ENCODE data around the gene EID2B. TPM values are rescaled to one million over a fixed set of nuclear protein-coding genes. Genes with fewer than 3 reads are reported as not detected.

The EID2B gene
- polyA plus RNA-seq, 3 donors, result 1.2 to 2.6 (median 2.4) TPM

GRCh38 chr19:39550197-39550596 lies 17.5 kb upstream of the EID2B start:
- peaks cover 5 to 16% (median 6%) of the 10 kb centered on the region in 3 donors for H3K27me3 Mint-ChIP-seq (ENCODE audit: low read depth in 3 of 3)
- whole genome bisulfite sequencing (ENCODE audit: insufficient coverage), result 94% methylated on average over 3 of the region's 5 CpGs

GRCh38 chr19:39546599-39546998 lies 13.9 kb upstream of the EID2B start:
- Histone ChIP-seq H3K27ac (ENCODE audit: low read depth in 1 of 2, low read length in 2 of 2) (no peak overlapping the region), H3K27me3 (ENCODE audit: control insufficient read depth in 2 of 2, insufficient read depth in 2 of 2, low read length in 2 of 2) (no peaks in the 10 kb centered on the region), H3K9me3 (replicated peaks in 1 of 2; ENCODE audit: control insufficient read depth in 1 of 2, insufficient read depth in 1 of 2, low read length in 2 of 2) (no peaks in the 10 kb centered on the region), H3K36me3 (replicated peaks in 1 of 2; ENCODE audit: control insufficient read depth in 1 of 2, insufficient read depth in 2 of 2, low read length in 2 of 2) (no peaks in the 10 kb centered on the region), H4K20me1 (ENCODE audit: insufficient read depth, low read length) (no peaks in the 10 kb centered on the region), H3K4me1 (ENCODE audit: control insufficient read depth in 1 of 2, insufficient read depth in 2 of 2, low read length in 2 of 2) (peaks cover 2 to 4% of the 10 kb centered on the region in 2 donors), H3K9ac (ENCODE audit: insufficient read depth, low read length, poor library complexity, severe bottlenecking) (no peak overlapping the region), H2AFZ (ENCODE audit: insufficient read depth, low read depth, low read length, poor library complexity, severe bottlenecking) (no peak overlapping the region), H3K4me2 (replicated peaks; ENCODE audit: extremely low read depth, low read length, poor library complexity, severe bottlenecking) (no peak overlapping the region), H3K79me2 (ENCODE audit: insufficient read depth, low read length) (no peaks in the 10 kb centered on the region), H3K4me3 (replicated peaks in 1 of 3; ENCODE audit: low read depth in 2 of 3, low read length in 3 of 3) (no peak overlapping the region)
- Mint-ChIP-seq H3K27me3 (ENCODE audit: low read depth in 3 of 3) (peaks cover 5 to 23% (median 17%) of the 10 kb centered on the region in 3 donors), H3K36me3 (no peaks in the 10 kb centered on the region), H3K4me3 (no peak overlapping the region), H3K9me3 (no peaks in the 10 kb centered on the region), H3K4me1 (peaks cover 4% of the 10 kb centered on the region), H3K27ac (peak overlapping the region in 1 of 7 donors; percentile 1)
- no peak for DNase-seq
- TF ChIP-seq, protein P1, sequence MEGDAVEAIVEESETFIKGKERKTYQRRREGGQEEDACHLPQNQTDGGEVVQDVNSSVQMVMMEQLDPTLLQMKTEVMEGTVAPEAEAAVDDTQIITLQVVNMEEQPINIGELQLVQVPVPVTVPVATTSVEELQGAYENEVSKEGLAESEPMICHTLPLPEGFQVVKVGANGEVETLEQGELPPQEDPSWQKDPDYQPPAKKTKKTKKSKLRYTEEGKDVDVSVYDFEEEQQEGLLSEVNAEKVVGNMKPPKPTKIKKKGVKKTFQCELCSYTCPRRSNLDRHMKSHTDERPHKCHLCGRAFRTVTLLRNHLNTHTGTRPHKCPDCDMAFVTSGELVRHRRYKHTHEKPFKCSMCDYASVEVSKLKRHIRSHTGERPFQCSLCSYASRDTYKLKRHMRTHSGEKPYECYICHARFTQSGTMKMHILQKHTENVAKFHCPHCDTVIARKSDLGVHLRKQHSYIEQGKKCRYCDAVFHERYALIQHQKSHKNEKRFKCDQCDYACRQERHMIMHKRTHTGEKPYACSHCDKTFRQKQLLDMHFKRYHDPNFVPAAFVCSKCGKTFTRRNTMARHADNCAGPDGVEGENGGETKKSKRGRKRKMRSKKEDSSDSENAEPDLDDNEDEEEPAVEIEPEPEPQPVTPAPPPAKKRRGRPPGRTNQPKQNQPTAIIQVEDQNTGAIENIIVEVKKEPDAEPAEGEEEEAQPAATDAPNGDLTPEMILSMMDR (IDR thresholded peaks at IDR 0.05), result no peak
- 82% methylated on average over 6 of the region's 8 CpGs for WGBS (ENCODE audit: insufficient coverage)
- intact Hi-C loops (cut with micrococcal nuclease), result no loop called here

More at GRCh38 chr19:39550197-39550596, 17.5 kb upstream of the EID2B start:
- Histone ChIP-seq H3K4me2 (replicated peaks; ENCODE audit: extremely low read depth, low read length, poor library complexity, severe bottlenecking) (no peak overlapping the region), H2AFZ (ENCODE audit: insufficient read depth, low read depth, low read length, poor library complexity, severe bottlenecking) (no peak overlapping the region), H3K4me1 (ENCODE audit: control insufficient read depth in 1 of 2, insufficient read depth in 2 of 2, low read length in 2 of 2) (peaks cover 26 to 36% of the 10 kb centered on the region in 2 donors), H3K27ac (ENCODE audit: low read depth in 1 of 2, low read length in 2 of 2) (no peak overlapping the region), H4K20me1 (ENCODE audit: insufficient read depth, low read length) (no peaks in the 10 kb centered on the region), H3K27me3 (ENCODE audit: control insufficient read depth in 2 of 2, insufficient read depth in 2 of 2, low read length in 2 of 2) (no peaks in the 10 kb centered on the region), H3K9ac (ENCODE audit: insufficient read depth, low read length, poor library complexity, severe bottlenecking) (no peak overlapping the region), H3K4me3 (replicated peaks in 1 of 3; ENCODE audit: low read depth in 2 of 3, low read length in 3 of 3) (no peak overlapping the region), H3K79me2 (ENCODE audit: insufficient read depth, low read length) (no peaks in the 10 kb centered on the region), H3K9me3 (replicated peaks in 1 of 2; ENCODE audit: control insufficient read depth in 1 of 2, insufficient read depth in 1 of 2, low read length in 2 of 2) (no peaks in the 10 kb centered on the region), H3K36me3 (replicated peaks in 1 of 2; ENCODE audit: control insufficient read depth in 1 of 2, insufficient read depth in 2 of 2, low read length in 2 of 2) (no peaks in the 10 kb centered on the region)
- no peaks in the 10 kb centered on the region for H3K36me3 Mint-ChIP-seq
- H3K27ac Mint-ChIP-seq, result no peak overlapping the region
- H3K9me3 Mint-ChIP-seq, result no peaks in the 10 kb centered on the region
- intact Hi-C loops (cut with micrococcal nuclease), result loop anchor here in 1 of 2 donors (5.0 kb wide), 1 partner anchor 217 kb away; no protein-coding TSS in a partner anchor
- no peak for DNase-seq
- TF ChIP-seq, protein P1 (IDR thresholded peaks at IDR 0.05), result no peak
- H3K4me3 Mint-ChIP-seq, result no peak overlapping the region
- peaks cover 35% of the 10 kb centered on the region for H3K4me1 Mint-ChIP-seq

Data from CD14-positive monocyte (primary cell).